Kidney epithelial cell (primary cell): ENCODE measurements around the gene IFNAR2. TPM values are rescaled to one million over a fixed set of nuclear protein-coding genes. Genes with fewer than 3 reads are reported as not detected.

Source experiments
- DNase-seq: peaks from one replicate; pipeline ENCODE4 v3.0.0-alpha.2; 2010; ENCODE audit warnings: low read depth
- H3K27me3 ChIP-seq: 2 replicates; pipeline ENCODE4 v1.6.0; 2011; ENCODE audit warnings: low read length; ENCODE audit not compliant: control insufficient read depth, insufficient read depth
- H3K36me3 ChIP-seq: 2 replicates; pipeline ENCODE4 v1.5.1; 2011; ENCODE audit warnings: low read length; ENCODE audit not compliant: control insufficient read depth, insufficient read depth
- H3K4me3 ChIP-seq: 2 replicates; pipeline ENCODE4 v1.5.1; 2011; ENCODE audit warnings: low read depth, mild to moderate bottlenecking, control low read depth, low read length
- total RNA-seq: library from RNA; depleted of rRNA; stranded (reverse); fragments of >200 nt; gene quantifications from 2 replicates; pipeline ENCODE4 v1.2.3, GENCODE V29; 2015
- TF ChIP-seq, protein P1 (sequence below): IDR thresholded peaks from 2 replicates; pipeline ENCODE4 v1.5.1; 2011; ENCODE audit warnings: mild to moderate bottlenecking, moderate library complexity, low read length, control low read depth, inconsistent platforms; ENCODE audit not compliant: insufficient read depth, poor library complexity, severe bottlenecking

The IFNAR2 gene
- total RNA-seq, result 16.4 and 23.6 TPM in 2 replicates

DNA sequence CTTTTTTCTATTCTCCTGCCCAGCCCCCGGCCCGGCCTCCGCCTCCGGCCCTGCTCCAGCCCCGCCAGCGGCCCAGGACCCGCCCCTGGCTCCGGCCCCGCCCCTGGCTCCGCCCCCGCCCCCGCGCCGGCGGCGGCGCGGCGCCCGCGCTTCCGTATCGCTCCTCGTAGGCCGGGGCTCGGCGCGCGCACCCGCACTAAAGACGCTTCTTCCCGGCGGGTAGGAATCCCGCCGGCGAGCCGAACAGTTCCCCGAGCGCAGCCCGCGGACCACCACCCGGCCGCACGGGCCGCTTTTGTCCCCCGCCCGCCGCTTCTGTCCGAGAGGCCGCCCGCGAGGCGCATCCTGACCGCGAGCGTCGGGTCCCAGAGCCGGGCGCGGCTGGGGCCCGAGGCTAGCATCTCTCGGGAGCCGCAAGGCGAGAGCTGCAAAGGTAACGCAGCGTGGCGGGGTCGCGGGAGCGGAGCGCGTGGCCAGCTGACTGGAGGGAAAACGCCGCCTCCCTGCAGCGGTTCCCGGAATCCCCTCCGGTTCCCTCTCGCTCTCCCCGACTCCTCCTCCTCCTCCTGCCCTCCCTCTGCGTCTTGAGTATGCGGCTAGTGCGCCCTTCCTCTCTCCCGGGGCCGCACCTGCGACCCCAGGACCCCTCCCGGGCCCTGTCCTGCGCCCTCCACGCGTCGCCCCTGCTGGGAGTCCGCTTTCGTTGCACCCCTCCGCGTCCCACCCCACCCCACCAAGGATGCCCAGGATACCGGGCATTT, at the start of gene IFNAR2:
Gene IFNAR2 (plus strand): TSS at position 155 of the 761 bp plus-strand sequence. CDS start 11,985 bp downstream, outside the sequence.
- Histone ChIP-seq H3K27me3 (no peaks in the 10 kb centered on the region), H3K36me3 (no peaks in the 10 kb centered on the region), H3K4me3 (peak within 1 kb of the TSS; percentile 98)
- no peak for DNase-seq
- TF ChIP-seq, protein P1, sequence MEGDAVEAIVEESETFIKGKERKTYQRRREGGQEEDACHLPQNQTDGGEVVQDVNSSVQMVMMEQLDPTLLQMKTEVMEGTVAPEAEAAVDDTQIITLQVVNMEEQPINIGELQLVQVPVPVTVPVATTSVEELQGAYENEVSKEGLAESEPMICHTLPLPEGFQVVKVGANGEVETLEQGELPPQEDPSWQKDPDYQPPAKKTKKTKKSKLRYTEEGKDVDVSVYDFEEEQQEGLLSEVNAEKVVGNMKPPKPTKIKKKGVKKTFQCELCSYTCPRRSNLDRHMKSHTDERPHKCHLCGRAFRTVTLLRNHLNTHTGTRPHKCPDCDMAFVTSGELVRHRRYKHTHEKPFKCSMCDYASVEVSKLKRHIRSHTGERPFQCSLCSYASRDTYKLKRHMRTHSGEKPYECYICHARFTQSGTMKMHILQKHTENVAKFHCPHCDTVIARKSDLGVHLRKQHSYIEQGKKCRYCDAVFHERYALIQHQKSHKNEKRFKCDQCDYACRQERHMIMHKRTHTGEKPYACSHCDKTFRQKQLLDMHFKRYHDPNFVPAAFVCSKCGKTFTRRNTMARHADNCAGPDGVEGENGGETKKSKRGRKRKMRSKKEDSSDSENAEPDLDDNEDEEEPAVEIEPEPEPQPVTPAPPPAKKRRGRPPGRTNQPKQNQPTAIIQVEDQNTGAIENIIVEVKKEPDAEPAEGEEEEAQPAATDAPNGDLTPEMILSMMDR, result no peak

DNA sequence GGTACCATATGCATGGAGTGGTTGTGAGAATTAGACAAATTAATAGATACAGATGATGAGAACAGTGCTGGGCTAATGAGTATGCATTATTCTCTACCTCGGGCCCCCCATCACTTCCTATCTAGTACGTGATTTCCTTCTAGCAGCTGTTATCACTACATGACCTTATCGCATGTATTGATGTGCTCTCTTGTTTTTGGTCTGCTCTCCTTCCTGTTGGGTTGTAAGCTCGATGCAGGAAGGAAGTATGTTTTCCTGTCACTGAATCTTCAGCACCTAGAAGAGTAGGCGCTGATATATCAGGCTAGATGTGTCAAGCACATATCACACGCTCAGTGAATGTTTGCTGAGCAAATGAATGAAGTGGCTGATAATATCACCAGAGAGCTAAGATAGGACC, 43.9 kb upstream of the IFNAR2 start:
- H3K27me3 ChIP-seq, result peaks cover 2% of the 10 kb centered on the region
- H3K4me3 ChIP-seq, result no peak overlapping the region
- TF ChIP-seq, protein P1, result no peak
- no peaks in the 10 kb centered on the region for H3K36me3 ChIP-seq
- no peak for DNase-seq

DNA sequence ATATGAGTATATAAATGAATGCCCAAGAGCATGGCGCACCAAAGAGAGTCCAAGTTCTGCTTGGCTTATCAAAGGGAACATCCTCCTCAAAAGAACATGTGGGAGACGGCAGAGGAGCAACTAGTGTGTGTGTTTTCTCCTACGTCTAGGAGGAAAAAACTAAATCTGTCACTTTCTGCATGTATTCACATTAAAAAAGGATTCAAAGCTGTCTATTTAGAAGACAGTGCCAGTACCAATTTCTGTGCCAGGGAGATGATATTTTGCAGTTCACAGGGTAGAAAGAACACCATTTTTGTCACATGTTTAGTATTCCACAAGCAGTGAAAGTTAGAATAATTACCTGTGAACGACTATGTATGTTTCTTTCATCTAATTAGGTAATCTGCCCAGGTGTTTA, 42.5 kb upstream of the IFNAR2 start:
- H3K4me3 ChIP-seq, result no peak overlapping the region
- H3K27me3 ChIP-seq, result peaks cover 7% of the 10 kb centered on the region
- H3K36me3 ChIP-seq, result no peaks in the 10 kb centered on the region
- TF ChIP-seq, protein P1, result no peak
- no peak for DNase-seq

DNA sequence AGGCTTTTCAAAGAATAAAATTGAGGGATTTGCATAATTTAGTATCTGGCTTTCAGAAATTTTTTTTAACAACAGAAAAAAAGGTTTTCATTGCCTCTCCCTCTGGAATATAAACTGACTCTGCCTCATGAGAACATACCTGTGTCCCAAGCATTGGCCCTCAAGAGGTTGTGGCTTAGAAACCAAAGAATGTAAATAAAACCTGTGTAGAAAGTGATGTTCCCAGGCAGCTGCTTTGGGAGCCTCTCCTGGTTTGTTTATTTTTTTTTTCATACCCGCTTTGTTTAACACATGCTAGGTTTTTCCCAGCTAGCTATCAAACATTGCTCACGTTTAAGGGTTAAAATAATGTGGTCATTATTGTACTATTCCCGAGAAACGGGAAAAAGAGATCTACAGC, 40.5 kb upstream of the IFNAR2 start:
- Histone ChIP-seq H3K4me3 (no peak overlapping the region), H3K27me3 (peaks cover 7% of the 10 kb centered on the region), H3K36me3 (no peaks in the 10 kb centered on the region)
- TF ChIP-seq, protein P1, result no peak
- DNase-seq, result no peak

DNA sequence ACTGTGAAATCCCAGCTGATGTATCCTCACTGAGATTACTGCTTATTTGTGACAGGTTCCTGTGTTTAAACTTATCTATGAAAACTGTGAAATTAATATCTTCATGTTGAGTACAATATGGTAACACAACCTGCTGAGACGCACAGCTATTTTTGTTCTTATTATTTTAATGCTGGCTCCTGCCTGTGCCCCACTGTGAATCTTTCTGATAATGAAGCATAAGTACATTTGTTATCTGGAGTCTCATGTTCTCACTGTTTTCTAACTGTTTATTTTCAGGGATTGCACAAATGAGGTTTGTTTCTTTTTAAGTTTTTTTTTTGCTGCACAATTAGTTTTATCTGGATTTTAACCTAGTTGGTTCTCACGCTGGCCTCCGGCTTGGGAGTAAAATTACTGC, 39.9 kb upstream of the IFNAR2 start:
- no peaks in the 10 kb centered on the region for H3K36me3 ChIP-seq
- peaks cover 7% of the 10 kb centered on the region for H3K27me3 ChIP-seq
- TF ChIP-seq, protein P1, result no peak
- no peak overlapping the region for H3K4me3 ChIP-seq
- no peak for DNase-seq

DNA sequence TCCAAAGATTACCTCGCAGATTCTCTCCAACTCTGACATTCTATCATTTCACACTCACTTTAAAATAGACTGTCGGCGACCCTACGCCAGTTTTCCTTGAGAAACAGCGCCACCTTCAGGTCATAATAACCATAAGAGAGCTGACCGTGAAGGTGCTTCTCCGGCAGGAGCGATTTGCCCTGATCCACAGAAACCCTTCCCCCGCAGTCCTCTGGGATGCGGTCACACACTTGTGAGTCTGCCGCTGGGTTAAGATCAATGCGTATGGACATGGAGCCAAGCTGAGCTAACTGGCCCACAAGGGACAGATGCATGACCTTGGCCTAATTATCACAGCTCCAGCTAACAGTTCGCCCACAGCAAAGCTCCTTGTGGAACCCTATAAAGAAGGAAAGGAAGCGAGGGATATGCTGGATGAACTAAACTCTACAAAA, 32.8 kb upstream of the IFNAR2 start:
- Histone ChIP-seq H3K4me3 (no peak overlapping the region), H3K36me3 (no peaks in the 10 kb centered on the region), H3K27me3 (no peaks in the 10 kb centered on the region)
- peak; percentile 18 for DNase-seq
- TF ChIP-seq, protein P1, result peak; percentile 51
